HepG2 (cell line): ENCODE measurements around the gene SKI. TPM values are rescaled to one million over a fixed set of nuclear protein-coding genes. Genes with fewer than 3 reads are reported as not detected.

Experiments
- CTCF ChIP-seq: sonication (generic); formaldehyde crosslinking; IDR thresholded peaks from 2 replicates; pipeline ENCODE4 v1.5.0; 2020; ENCODE audit warnings: mild to moderate bottlenecking, missing genetic modification reagents, moderate library complexity
- FOXP4 ChIP-seq: sonication (generic); formaldehyde crosslinking; IDR thresholded peaks from 2 replicates; pipeline ENCODE4 v1.4.0; 2020; ENCODE audit warnings: missing genetic modification reagents
- GABPB1 ChIP-seq: IDR thresholded peaks from 2 replicates; pipeline ENCODE4 v1.6.1; 2016; ENCODE audit warnings: mild to moderate bottlenecking, missing genetic modification reagents, moderate library complexity, missing compliant biosample characterization
- HNF1B ChIP-seq: sonication (generic); formaldehyde crosslinking; IDR thresholded peaks from 2 replicates; pipeline ENCODE4 v1.5.1; 2020; ENCODE audit warnings: mild to moderate bottlenecking, moderate library complexity, missing genetic modification reagents
- HOXA7 ChIP-seq: sonication (generic); formaldehyde crosslinking; IDR thresholded peaks from 2 replicates; pipeline ENCODE4 v1.8.1; 2022; ENCODE audit warnings: mild to moderate bottlenecking, missing genetic modification reagents, moderate library complexity
- MAFF ChIP-seq: IDR thresholded peaks from 2 replicates; pipeline ENCODE4 v1.6.1; 2011; ENCODE audit warnings: low read depth, low read length, improper control_type of control experiment
- NFE2L1 ChIP-seq: sonication (generic); formaldehyde crosslinking; IDR thresholded peaks from 2 replicates; pipeline ENCODE4 v1.4.0; 2020; ENCODE audit warnings: missing genetic modification reagents, mild to moderate bottlenecking, borderline replicate concordance
- PAXIP1 ChIP-seq: sonication (generic); formaldehyde crosslinking; conservative IDR thresholded peaks from 2 replicates; pipeline ENCODE4 v1.4.0; 2020; ENCODE audit warnings: mild to moderate bottlenecking, missing genetic modification reagents, moderate library complexity
- PHF8 ChIP-seq: sonication (generic); formaldehyde crosslinking; IDR thresholded peaks from 2 replicates; pipeline ENCODE4 v1.5.0; 2020; ENCODE audit warnings: missing genetic modification reagents
- POLR2AphosphoS5 ChIP-seq: IDR thresholded peaks from 2 replicates; pipeline ENCODE4 v1.6.1; 2012; ENCODE audit warnings: low read depth, low read length
- RFXANK ChIP-seq: IDR thresholded peaks from 2 replicates; pipeline ENCODE4 v1.6.1; 2016
- SETDB1 ChIP-seq: sonication (generic); formaldehyde crosslinking; IDR thresholded peaks from 2 replicates; pipeline ENCODE4 v1.5.1; 2020; ENCODE audit warnings: missing genetic modification reagents, mild to moderate bottlenecking, borderline replicate concordance
- SOX13 ChIP-seq, 3 experiments: fragments of 450-650 bp in 1 of 3; sonication (generic) in 1 of 3; formaldehyde crosslinking in 1 of 3; IDR thresholded peaks in 2 of 3; conservative IDR thresholded peaks in 1 of 3; 2 replicates each; pipeline versions ENCODE4 v1.5.0 to v1.6.1; 2016 to 2020; ENCODE audit warnings: antibody characterized with exemption in 1 of 3, mild to moderate bottlenecking in 1 of 3, missing compliant biosample characterization in 1 of 3, missing genetic modification reagents in 1 of 3, moderate library complexity in 1 of 3
- TAF1 ChIP-seq: sonication (generic); formaldehyde crosslinking; IDR thresholded peaks from 2 replicates; pipeline ENCODE4 v1.4.0; 2020; ENCODE audit warnings: missing genetic modification reagents
- ZNF552 ChIP-seq: sonication (generic); formaldehyde crosslinking; IDR thresholded peaks from 2 replicates; pipeline ENCODE4 v1.9.0; 2022; ENCODE audit warnings: missing genetic modification reagents, mild to moderate bottlenecking, borderline replicate concordance
- ZSCAN25 ChIP-seq: sonication (generic); formaldehyde crosslinking; IDR thresholded peaks from 2 replicates; pipeline ENCODE4 v1.8.0; 2022; ENCODE audit warnings: mild to moderate bottlenecking, missing genetic modification reagents
- polyA plus RNA-seq, 8 experiments: library from polyadenylated mRNA; depleted of rRNA in 3 of 8; stranded (reverse) in 7 of 8; unstranded in 1 of 8; fragments of >200 nt; fragmentation: Illumina TruSeq in 4 of 8; extraction: Trizol in 4 of 8; gene quantifications; 2 replicates each; pipeline versions ENCODE4 v1.2.1 to v1.2.3, GENCODE V29; 2011 to 2016; ENCODE audit warnings: low read depth in 4 of 8, missing spikeins in 1 of 8, mixed read lengths in 1 of 8; ENCODE audit not compliant: insufficient read depth in 1 of 8
- total RNA-seq, 5 experiments: library from RNA; depleted of rRNA; stranded (reverse); fragments of >200 nt; fragmentation: Illumina TruSeq; extraction: Trizol; gene quantifications; 2 replicates each; pipeline ENCODE4 v1.2.3, GENCODE V29; 2016; ENCODE audit warnings: low read depth in 1 of 5
- TF ChIP-seq, protein P1 (sequence below): sonication (generic); formaldehyde crosslinking; conservative IDR thresholded peaks from 2 replicates; pipeline ENCODE4 v1.5.0; 2020; ENCODE audit warnings: missing genetic modification reagents

The SKI gene
- total and polyA plus RNA-seq, 2 of the 13 experiments (the other 11 are each of a cell fraction or from before 2014, with no cell fraction given), result 4.7 to 6.9 TPM

DNA sequence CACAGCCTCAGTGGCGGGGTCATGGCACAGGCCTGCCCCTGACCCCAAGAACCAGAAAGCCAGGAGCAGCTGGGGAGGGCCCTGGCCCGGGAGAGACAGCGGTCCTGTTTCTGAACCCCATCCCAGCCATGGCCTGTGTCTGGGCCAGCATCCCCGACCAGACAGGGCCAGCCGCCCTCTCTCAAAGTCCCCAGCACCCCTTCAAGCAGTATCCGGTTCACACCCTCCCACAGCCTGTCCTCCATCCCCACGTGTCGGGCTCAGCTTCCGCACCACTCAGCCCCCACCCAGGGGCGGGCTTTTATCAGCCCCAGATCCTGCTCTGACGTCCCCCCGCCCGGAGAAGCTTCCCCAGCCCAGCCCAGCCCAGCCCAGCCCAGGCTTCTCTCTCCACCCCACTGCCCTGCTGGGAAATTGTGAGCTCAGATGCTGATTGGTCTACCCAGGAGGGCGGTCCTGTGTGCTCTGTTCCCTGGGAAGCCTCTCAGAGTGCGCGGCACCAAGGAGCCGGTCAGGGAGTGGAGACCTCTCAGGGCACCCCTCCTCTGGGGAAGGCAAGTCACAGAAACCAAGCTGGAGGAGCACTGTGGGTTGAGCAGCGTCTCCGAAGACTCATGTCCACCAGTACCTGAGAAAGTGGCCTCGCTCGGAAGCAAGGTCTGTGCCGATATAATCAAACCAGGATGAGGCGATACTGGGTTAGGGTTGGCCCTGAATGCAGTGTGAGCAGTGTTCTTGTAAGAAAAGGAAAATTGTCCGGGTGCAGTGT is 28.9 kb upstream of the SKI start (continued):
- no peak for TF ChIP-seq PAXIP1 (CRISPR knock-in tag)
- peak; percentile 56 for TF ChIP-seq HNF1B (CRISPR knock-in tag)
- TF ChIP-seq ZSCAN25 (CRISPR knock-in tag), result peak; percentile 90
- TF ChIP-seq CTCF (CRISPR knock-in tag), result peak; percentile 35; the same call in 1 of the 2 replicates
- peak; percentile 55; the same call in 1 of the 2 replicates for TF ChIP-seq TAF1
- TF ChIP-seq PHF8 (CRISPR knock-in tag), result peak; percentile 42
- TF ChIP-seq GABPB1 (CRISPR knock-in tag), result peak; percentile 24; the same call in 1 of the 2 replicates
- no peak for TF ChIP-seq HOXA7 (CRISPR knock-in tag)
- no peak for TF ChIP-seq SETDB1 (CRISPR knock-in tag)
- no peak for TF ChIP-seq NFE2L1 (CRISPR knock-in tag)
- TF ChIP-seq, protein P1, sequence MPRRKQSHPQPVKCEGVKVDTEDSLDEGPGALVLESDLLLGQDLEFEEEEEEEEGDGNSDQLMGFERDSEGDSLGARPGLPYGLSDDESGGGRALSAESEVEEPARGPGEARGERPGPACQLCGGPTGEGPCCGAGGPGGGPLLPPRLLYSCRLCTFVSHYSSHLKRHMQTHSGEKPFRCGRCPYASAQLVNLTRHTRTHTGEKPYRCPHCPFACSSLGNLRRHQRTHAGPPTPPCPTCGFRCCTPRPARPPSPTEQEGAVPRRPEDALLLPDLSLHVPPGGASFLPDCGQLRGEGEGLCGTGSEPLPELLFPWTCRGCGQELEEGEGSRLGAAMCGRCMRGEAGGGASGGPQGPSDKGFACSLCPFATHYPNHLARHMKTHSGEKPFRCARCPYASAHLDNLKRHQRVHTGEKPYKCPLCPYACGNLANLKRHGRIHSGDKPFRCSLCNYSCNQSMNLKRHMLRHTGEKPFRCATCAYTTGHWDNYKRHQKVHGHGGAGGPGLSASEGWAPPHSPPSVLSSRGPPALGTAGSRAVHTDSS (CRISPR knock-in tag), result no peak
- no peak for TF ChIP-seq FOXP4 (CRISPR knock-in tag)
- no peak for TF ChIP-seq SOX13 (IDR thresholded peaks at IDR 0.05)
- no peak for TF ChIP-seq SOX13 (CRISPR knock-in tag; conservative IDR thresholded peaks at IDR 0.05 in 1 of 2, IDR thresholded peaks at IDR 0.05 in 1 of 2)
- TF ChIP-seq MAFF, result no peak
- no peak for TF ChIP-seq ZNF552 (CRISPR knock-in tag)
- TF ChIP-seq RFXANK (CRISPR knock-in tag), result no peak
- TF ChIP-seq POLR2AphosphoS5, result 0 out of 2 replicates have a peak, but pooled peaks have one; percentile 35
